ENCODE results near the gene DNAH14.

DNA sequence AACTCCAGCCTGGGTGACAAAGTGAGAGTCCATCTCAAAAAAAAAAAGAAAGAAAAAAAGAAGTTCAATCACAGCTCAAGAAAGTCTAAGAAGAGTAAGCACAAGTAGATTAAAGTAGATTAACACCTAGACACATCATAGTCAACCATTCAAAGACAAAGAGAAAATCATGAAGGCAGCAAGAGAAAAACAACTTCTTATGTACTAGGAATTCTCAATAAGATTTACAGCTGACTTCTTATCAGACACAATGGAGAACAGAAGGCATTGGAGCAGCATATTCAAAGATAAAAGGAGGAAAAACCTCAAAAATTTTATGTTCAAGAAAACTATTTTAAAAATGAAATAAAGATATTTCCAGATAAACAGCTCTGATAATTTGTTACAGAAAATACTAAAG, 351.1 kb downstream of the DNAH14 start:
- TF ChIP-seq, protein P1, sequence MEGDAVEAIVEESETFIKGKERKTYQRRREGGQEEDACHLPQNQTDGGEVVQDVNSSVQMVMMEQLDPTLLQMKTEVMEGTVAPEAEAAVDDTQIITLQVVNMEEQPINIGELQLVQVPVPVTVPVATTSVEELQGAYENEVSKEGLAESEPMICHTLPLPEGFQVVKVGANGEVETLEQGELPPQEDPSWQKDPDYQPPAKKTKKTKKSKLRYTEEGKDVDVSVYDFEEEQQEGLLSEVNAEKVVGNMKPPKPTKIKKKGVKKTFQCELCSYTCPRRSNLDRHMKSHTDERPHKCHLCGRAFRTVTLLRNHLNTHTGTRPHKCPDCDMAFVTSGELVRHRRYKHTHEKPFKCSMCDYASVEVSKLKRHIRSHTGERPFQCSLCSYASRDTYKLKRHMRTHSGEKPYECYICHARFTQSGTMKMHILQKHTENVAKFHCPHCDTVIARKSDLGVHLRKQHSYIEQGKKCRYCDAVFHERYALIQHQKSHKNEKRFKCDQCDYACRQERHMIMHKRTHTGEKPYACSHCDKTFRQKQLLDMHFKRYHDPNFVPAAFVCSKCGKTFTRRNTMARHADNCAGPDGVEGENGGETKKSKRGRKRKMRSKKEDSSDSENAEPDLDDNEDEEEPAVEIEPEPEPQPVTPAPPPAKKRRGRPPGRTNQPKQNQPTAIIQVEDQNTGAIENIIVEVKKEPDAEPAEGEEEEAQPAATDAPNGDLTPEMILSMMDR (IDR thresholded peaks at IDR 0.05), result no peak
- TF ChIP-seq POLR2A (IDR thresholded peaks at IDR 0.05), result no peak

Data from breast epithelium (tissue), 3 donors.